HG03521 (cell line): ENCODE data around the gene FAM89A.
"Not testable (repeated sequence)": the region's sequence is repeated elsewhere in the genome, so short reads cannot be mapped to it uniquely, and the experiment has no call there.

Source experiments
- ATAC-seq: cut with Tn5 transposase; IDR thresholded peaks from one replicate; pipeline ENCODE4 v1.9.1; 2021; ENCODE audit warnings: mild to moderate bottlenecking, moderate library complexity; ENCODE audit not compliant: unreplicated experiment

Gene FAM89A

GRCh38 chr1:231037585-231038517 lies 2.2 kb downstream of the FAM89A start:
- ATAC-seq: no peak

GRCh38 chr1:231036416-231036815 lies 3.6 kb downstream of the FAM89A start:
- ATAC-seq: no peak

- ATAC-seq: no peak
Observed at GRCh38 chr1:231035799-231036198, 4.3 kb downstream of the FAM89A start.

- ATAC-seq: no peak
Observed at GRCh38 chr1:231032963-231033362, 7.1 kb downstream of the FAM89A start.

GRCh38 chr1:231029841-231030240 lies 10.2 kb downstream of the FAM89A start:
- ATAC-seq: no peak

- not testable (repeated sequence) for ATAC-seq
Observed at GRCh38 chr1:231029247-231029646, 10.8 kb downstream of the FAM89A start.

GRCh38 chr1:231028682-231029081 lies 11.4 kb downstream of the FAM89A start:
- no peak for ATAC-seq

GRCh38 chr1:231027971-231028370 lies 12.1 kb downstream of the FAM89A start:
- ATAC-seq: no peak

GRCh38 chr1:231027136-231027925 lies 12.7 kb downstream of the FAM89A start:
- ATAC-seq: no peak

GRCh38 chr1:231026576-231026975 lies 13.5 kb downstream of the FAM89A start:
- ATAC-seq: no peak

- ATAC-seq: no peak
Observed at GRCh38 chr1:231023150-231023549, 16.9 kb downstream of the FAM89A start.

- ATAC-seq: not testable (repeated sequence)
Observed at GRCh38 chr1:231022543-231022942, 17.5 kb downstream of the FAM89A start.

GRCh38 chr1:231021540-231022031 lies 18.5 kb downstream of the FAM89A start:
- no peak for ATAC-seq

- no peak for ATAC-seq
Observed at GRCh38 chr1:231020816-231021215, 19.2 kb downstream of the FAM89A start.

- ATAC-seq: no peak
Observed at GRCh38 chr1:231020139-231020601, 19.9 kb downstream of the FAM89A start.

- no peak for ATAC-seq
Observed at GRCh38 chr1:231019711-231020110, 20.3 kb downstream of the FAM89A start.

- no peak for ATAC-seq
Observed at GRCh38 chr1:231016966-231017365, 23.1 kb downstream of the FAM89A start.

GRCh38 chr1:231016234-231016633 lies 23.8 kb downstream of the FAM89A start:
- ATAC-seq: no peak

- no peak for ATAC-seq
Observed at GRCh38 chr1:231013391-231014015, 26.6 kb downstream of the FAM89A start.

GRCh38 chr1:231011963-231012362 lies 28.1 kb downstream of the FAM89A start:
- ATAC-seq: no peak

- ATAC-seq: no peak
Observed at GRCh38 chr1:231011360-231011759, 28.7 kb downstream of the FAM89A start.
